NOMO-1 treated with dmso at 0.1 percent for 144 hours (cell line): ENCODE data around the gene FBXO39.
"Not testable (repeated sequence)": the region's sequence is repeated elsewhere in the genome, so short reads cannot be mapped to it uniquely, and the experiment has no call there.

ENCODE experiments used
- DNase-seq: peaks from one replicate; lab custom pipeline; 2025; ENCODE audit not compliant: unreplicated experiment; lab: John Stamatoyannopoulos, UW

The FBXO39 gene

GRCh38 chr17:6775871-6776405 is at the start of gene FBXO39:
FBXO39 (plus strand) TSS chr17:6776215; CDS start chr17:6779869, 3,654 bp downstream.
- DNase-seq: no peak

- DNase-seq: no peak
Observed at GRCh38 chr17:6729531-6729930, 46.5 kb upstream of the FBXO39 start.

- DNase-seq: not testable (repeated sequence)
Observed at GRCh38 chr17:6746665-6747064, 29.4 kb upstream of the FBXO39 start.

- DNase-seq: no peak
Observed at GRCh38 chr17:6748617-6749016, 27.4 kb upstream of the FBXO39 start.

GRCh38 chr17:6749519-6749918 is 26.5 kb upstream of the FBXO39 start:
- DNase-seq: no peak

GRCh38 chr17:6752068-6752909 is 23.7 kb upstream of the FBXO39 start:
- DNase-seq: peak; percentile 35

- peak; percentile 21 for DNase-seq
Observed at GRCh38 chr17:6753006-6753445, 23.0 kb upstream of the FBXO39 start.

- no peak for DNase-seq
Observed at GRCh38 chr17:6753546-6753945, 22.5 kb upstream of the FBXO39 start.

- no peak for DNase-seq
Observed at GRCh38 chr17:6755281-6755680, 20.7 kb upstream of the FBXO39 start.

GRCh38 chr17:6755731-6756184 is 20.3 kb upstream of the FBXO39 start, which contains the start of gene XAF1:
XAF1 (plus strand) TSS chr17:6756046; CDS start chr17:6756079, 33 bp downstream.
- DNase-seq: peak; percentile 69

- DNase-seq: no peak
Observed at GRCh38 chr17:6756425-6757031, 19.5 kb upstream of the FBXO39 start.

- no peak for DNase-seq
Observed at GRCh38 chr17:6757747-6758146, 18.3 kb upstream of the FBXO39 start.

GRCh38 chr17:6761779-6762178 is 14.2 kb upstream of the FBXO39 start:
- no peak for DNase-seq

- no peak for DNase-seq
Observed at GRCh38 chr17:6768447-6768846, 7.6 kb upstream of the FBXO39 start.

GRCh38 chr17:6772016-6772415 is 4.0 kb upstream of the FBXO39 start:
- DNase-seq: no peak

- DNase-seq: not testable (repeated sequence)
Observed at GRCh38 chr17:6774906-6775305, 1.1 kb upstream of the FBXO39 start.

- DNase-seq: no peak
Observed at GRCh38 chr17:6779411-6779810, 3.4 kb downstream of the FBXO39 start.

- no peak for DNase-seq
Observed at GRCh38 chr17:6780001-6780400, 4.0 kb downstream of the FBXO39 start.

GRCh38 chr17:6780886-6781285 is 4.9 kb downstream of the FBXO39 start:
- no peak for DNase-seq

- DNase-seq: no peak
Observed at GRCh38 chr17:6782244-6782643, 6.2 kb downstream of the FBXO39 start.

GRCh38 chr17:6786618-6787017 is 10.6 kb downstream of the FBXO39 start:
- no peak for DNase-seq
